Measurements from ENCODE around the gene TMEM272.

DNA sequence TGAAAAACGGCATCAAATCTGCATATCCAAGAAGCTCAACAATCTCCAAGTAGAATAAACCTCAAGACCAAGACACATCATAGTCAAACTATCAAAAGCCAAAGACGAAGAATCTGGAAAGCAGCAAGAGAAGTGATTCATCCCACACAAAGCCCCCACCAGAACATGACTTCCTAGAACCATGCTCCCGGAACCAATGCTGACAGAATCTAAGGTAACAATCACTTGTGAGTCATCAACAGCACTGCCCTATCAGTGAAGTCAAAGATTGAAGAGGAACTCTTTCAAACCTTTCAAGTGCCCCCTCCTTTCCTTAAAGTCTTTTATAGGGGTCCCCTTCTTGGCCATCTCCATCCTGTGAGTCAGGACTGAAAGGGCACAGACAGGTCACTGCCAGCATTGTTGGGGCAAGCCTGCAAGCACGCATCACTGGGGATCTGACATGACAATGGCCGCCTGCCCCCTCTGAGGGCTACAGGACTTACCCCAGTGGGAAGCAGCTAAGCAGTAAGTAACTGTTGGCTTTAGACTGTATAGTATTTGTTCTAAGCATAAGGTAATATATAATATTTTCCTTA, 16.8 kb upstream of the TMEM272 start, which contains the start of gene CCDC70:
- TF ChIP-seq, protein P1, sequence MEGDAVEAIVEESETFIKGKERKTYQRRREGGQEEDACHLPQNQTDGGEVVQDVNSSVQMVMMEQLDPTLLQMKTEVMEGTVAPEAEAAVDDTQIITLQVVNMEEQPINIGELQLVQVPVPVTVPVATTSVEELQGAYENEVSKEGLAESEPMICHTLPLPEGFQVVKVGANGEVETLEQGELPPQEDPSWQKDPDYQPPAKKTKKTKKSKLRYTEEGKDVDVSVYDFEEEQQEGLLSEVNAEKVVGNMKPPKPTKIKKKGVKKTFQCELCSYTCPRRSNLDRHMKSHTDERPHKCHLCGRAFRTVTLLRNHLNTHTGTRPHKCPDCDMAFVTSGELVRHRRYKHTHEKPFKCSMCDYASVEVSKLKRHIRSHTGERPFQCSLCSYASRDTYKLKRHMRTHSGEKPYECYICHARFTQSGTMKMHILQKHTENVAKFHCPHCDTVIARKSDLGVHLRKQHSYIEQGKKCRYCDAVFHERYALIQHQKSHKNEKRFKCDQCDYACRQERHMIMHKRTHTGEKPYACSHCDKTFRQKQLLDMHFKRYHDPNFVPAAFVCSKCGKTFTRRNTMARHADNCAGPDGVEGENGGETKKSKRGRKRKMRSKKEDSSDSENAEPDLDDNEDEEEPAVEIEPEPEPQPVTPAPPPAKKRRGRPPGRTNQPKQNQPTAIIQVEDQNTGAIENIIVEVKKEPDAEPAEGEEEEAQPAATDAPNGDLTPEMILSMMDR (IDR thresholded peaks at IDR 0.05) = no peak
- no peak for TF ChIP-seq POLR2A (IDR thresholded peaks at IDR 0.05)
